ENCODE measurements around the gene KCNV2. TPM values are rescaled to one million over a fixed set of nuclear protein-coding genes. Genes with fewer than 3 reads are reported as not detected.
A peak's percentile ranks its signal among the peaks of the same experiment; 100 is the strongest.

The KCNV2 gene
- total RNA-seq, result not detected

DNA sequence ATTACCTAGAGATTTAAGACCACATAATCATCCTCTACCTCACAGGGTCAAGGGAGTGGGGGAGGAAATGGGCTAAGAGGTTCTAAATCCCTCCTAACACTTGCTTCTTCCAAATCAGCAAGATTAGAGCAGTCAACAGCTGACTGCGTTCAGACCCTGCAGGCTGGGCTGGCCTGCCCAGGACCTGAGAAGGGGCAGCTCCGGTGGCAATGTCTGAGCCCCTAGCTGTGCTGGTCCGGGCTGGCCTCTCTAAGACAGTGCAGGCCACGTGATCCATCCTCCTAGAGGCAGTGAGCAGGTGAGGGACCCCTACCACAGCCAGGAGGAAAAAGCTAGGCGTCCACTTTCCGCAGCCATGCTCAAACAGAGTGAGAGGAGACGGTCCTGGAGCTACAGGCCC is at the start of gene KCNV2:
Gene KCNV2 (plus strand): TSS at position 126 of the 400 bp plus-strand sequence. CDS start 230 bp downstream, at position 356.
- Histone ChIP-seq H3K4me1 (peaks cover 11% of the 10 kb centered on the region), H3K4me3 (no peak within 1 kb of the TSS), H3K27ac (no peak within 1 kb of the TSS), H3K36me3 (replicated peaks in 1 of 2; ENCODE audit: insufficient read depth in 1 of 2, low read depth in 2 of 2) (no peaks in the 10 kb centered on the region), H3K9me3 (no peaks in the 10 kb centered on the region), H3K27me3 (no peaks in the 10 kb centered on the region)
- DNase-seq (no peak), ATAC-seq (no peak)
- intact Hi-C loops (cut with DNase I), result no loop called here
- TF ChIP-seq POLR2A (IDR thresholded peaks at IDR 0.05), result no peak
- TF ChIP-seq, protein P1, sequence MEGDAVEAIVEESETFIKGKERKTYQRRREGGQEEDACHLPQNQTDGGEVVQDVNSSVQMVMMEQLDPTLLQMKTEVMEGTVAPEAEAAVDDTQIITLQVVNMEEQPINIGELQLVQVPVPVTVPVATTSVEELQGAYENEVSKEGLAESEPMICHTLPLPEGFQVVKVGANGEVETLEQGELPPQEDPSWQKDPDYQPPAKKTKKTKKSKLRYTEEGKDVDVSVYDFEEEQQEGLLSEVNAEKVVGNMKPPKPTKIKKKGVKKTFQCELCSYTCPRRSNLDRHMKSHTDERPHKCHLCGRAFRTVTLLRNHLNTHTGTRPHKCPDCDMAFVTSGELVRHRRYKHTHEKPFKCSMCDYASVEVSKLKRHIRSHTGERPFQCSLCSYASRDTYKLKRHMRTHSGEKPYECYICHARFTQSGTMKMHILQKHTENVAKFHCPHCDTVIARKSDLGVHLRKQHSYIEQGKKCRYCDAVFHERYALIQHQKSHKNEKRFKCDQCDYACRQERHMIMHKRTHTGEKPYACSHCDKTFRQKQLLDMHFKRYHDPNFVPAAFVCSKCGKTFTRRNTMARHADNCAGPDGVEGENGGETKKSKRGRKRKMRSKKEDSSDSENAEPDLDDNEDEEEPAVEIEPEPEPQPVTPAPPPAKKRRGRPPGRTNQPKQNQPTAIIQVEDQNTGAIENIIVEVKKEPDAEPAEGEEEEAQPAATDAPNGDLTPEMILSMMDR (IDR thresholded peaks at IDR 0.05), result no peak
- WGBS, 2 donors, result 87 to 93% methylated on average over 5 to 7 of the region's 7 CpGs

- Histone ChIP-seq H3K36me3 (replicated peaks in 1 of 2; ENCODE audit: insufficient read depth in 1 of 2, low read depth in 2 of 2) (no peaks in the 10 kb centered on the region), H3K4me1 (no peaks in the 10 kb centered on the region), H3K27me3 (no peaks in the 10 kb centered on the region), H3K9me3 (no peaks in the 10 kb centered on the region), H3K27ac (no peak overlapping the region), H3K4me3 (no peak overlapping the region)
- ATAC-seq, result no peak
- DNase-seq, result no peak
- TF ChIP-seq, protein P1 (IDR thresholded peaks at IDR 0.05), result no peak
- TF ChIP-seq POLR2A (IDR thresholded peaks at IDR 0.05), result no peak
- intact Hi-C loops (cut with DNase I), result no loop called here
- WGBS, 2 donors, result 98 to 100% methylated on average over 3 of the region's 3 CpGs
Measured at GRCh38 chr9:2673161-2673560, 44.1 kb upstream of the KCNV2 start.

- no peak overlapping the region for H3K4me3 ChIP-seq
- no peaks in the 10 kb centered on the region for H3K36me3 ChIP-seq (replicated peaks in 1 of 2; ENCODE audit: insufficient read depth in 1 of 2, low read depth in 2 of 2)
- DNase-seq (no peak), ATAC-seq (no peak)
- intact Hi-C loops (cut with DNase I), result no loop called here
- WGBS, 2 donors, result 81 to 87% methylated on average over 9 of the region's 9 CpGs
- no peaks in the 10 kb centered on the region for H3K27me3 ChIP-seq
- no peak for TF ChIP-seq POLR2A (IDR thresholded peaks at IDR 0.05)
- TF ChIP-seq, protein P1 (IDR thresholded peaks at IDR 0.05), result no peak
- no peak overlapping the region for H3K27ac ChIP-seq
- no peaks in the 10 kb centered on the region for H3K4me1 ChIP-seq
- no peaks in the 10 kb centered on the region for H3K9me3 ChIP-seq
Measured at GRCh38 chr9:2674141-2674824, 43.0 kb upstream of the KCNV2 start.

DNA sequence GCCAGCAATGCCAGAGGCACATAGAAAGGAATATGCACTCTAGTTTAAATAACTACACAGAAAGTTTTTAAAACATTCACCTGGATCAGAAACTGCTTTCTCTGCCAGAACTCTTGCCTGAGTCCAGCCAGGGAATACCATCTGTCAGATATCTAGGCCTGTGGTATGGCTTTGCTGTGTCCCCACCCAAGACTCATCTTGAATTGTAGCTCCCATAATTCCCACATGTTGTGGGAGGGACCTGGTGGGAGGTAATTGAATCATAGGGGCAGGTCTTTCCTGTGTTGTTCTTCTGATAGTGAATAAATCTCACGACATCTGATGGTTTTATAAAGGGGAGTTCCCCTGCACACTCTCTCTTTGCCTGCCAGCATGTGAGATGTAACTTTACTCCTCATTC is 41.5 kb upstream of the KCNV2 start:
- intact Hi-C loops (cut with DNase I), result no loop called here
- TF ChIP-seq POLR2A (IDR thresholded peaks at IDR 0.05), result no peak
- TF ChIP-seq, protein P1 (IDR thresholded peaks at IDR 0.05), result no peak
- Histone ChIP-seq H3K27ac (no peak overlapping the region), H3K4me1 (no peaks in the 10 kb centered on the region), H3K36me3 (replicated peaks in 1 of 2; ENCODE audit: insufficient read depth in 1 of 2, low read depth in 2 of 2) (no peaks in the 10 kb centered on the region), H3K4me3 (no peak overlapping the region), H3K9me3 (no peaks in the 10 kb centered on the region), H3K27me3 (no peaks in the 10 kb centered on the region)
- ATAC-seq (no peak), DNase-seq (no peak)
- 71 to 95% methylated on average over 1 of the region's 1 CpG for WGBS, 2 donors

- no peak for ATAC-seq
- DNase-seq, result peak in 2 of 4 donors; percentile 20 to 45
Measured at GRCh38 chr9:2676466-2676865, 40.8 kb upstream of the KCNV2 start.

More at GRCh38 chr9:2676466-2676865, 40.8 kb upstream of the KCNV2 start:
- intact Hi-C loops (cut with DNase I), result no loop called here
- H3K4me3 ChIP-seq, result no peak overlapping the region
- TF ChIP-seq, protein P1 (IDR thresholded peaks at IDR 0.05), result no peak
- TF ChIP-seq POLR2A (IDR thresholded peaks at IDR 0.05), result no peak
- WGBS, 2 donors, result 50 to 52% methylated on average over 4 of the region's 4 CpGs
- H3K9me3 ChIP-seq, result no peaks in the 10 kb centered on the region
- no peaks in the 10 kb centered on the region for H3K36me3 ChIP-seq (replicated peaks in 1 of 2; ENCODE audit: insufficient read depth in 1 of 2, low read depth in 2 of 2)
- no peaks in the 10 kb centered on the region for H3K4me1 ChIP-seq
- H3K27me3 ChIP-seq, result no peaks in the 10 kb centered on the region
- no peak overlapping the region for H3K27ac ChIP-seq
